Transverse colon (tissue), 4 donors: Measurements from ENCODE around the gene CDK1. TPM values are rescaled to one million over a fixed set of nuclear protein-coding genes. Genes with fewer than 3 reads are reported as not detected.
A peak's percentile ranks its signal among the peaks of the same experiment; 100 is the strongest.

Source experiments
- DNase-seq: peaks from one replicate; pipeline ENCODE4 v3.0.0-alpha.2; 2019
- H3K27ac ChIP-seq, 4 donors: fragments of 200-600 bp; sonication (generic); 2 replicates each; pipeline ENCODE4 v1.5.1; 2016 to 2018; ENCODE audit warnings: inconsistent platforms in 4 of 4
- H3K27me3 ChIP-seq: fragments of 200-600 bp; sonication (generic); 2 replicates; pipeline ENCODE4 v1.5.1; 2017; ENCODE audit warnings: inconsistent platforms
- H3K36me3 ChIP-seq, 4 donors: fragments of 200-600 bp; sonication (generic); 2 replicates each; pipeline ENCODE4 v1.5.1; 2017 to 2019; ENCODE audit warnings: inconsistent platforms in 4 of 4
- H3K4me1 ChIP-seq, 4 donors: fragments of 200-600 bp; sonication (generic); 2 replicates each; pipeline ENCODE4 v1.5.1; 2017 to 2020; ENCODE audit warnings: inconsistent platforms in 4 of 4
- H3K4me3 ChIP-seq, 4 donors: fragments of 200-600 bp; sonication (generic); 1 replicate in 1 of 4; 2 replicates in 3 of 4; pipeline versions ENCODE4 v1.5.1 to v1.6.1; 2017 to 2019; ENCODE audit warnings: inconsistent platforms in 4 of 4
- H3K9me3 ChIP-seq, 2 donors: fragments of 200-600 bp; sonication (generic); 2 replicates each; pipeline ENCODE4 v1.5.1; 2017 to 2019; ENCODE audit warnings: inconsistent platforms in 2 of 2
- EP300 ChIP-seq: sonication (generic); formaldehyde crosslinking; IDR thresholded peaks from one replicate; pipeline ENCODE4 v1.6.1; 2017; ENCODE audit warnings: antibody characterized with exemption, low read depth
- POLR2A ChIP-seq: fragments of 450-650 bp; IDR thresholded peaks from one replicate; pipeline ENCODE4 v1.6.1; 2016; ENCODE audit warnings: antibody characterized with exemption, mild to moderate bottlenecking, moderate library complexity
- POLR2AphosphoS5 ChIP-seq, 3 donors: sonication (generic); formaldehyde crosslinking; IDR thresholded peaks; one replicate each; pipeline ENCODE4 v1.6.1; 2016; ENCODE audit warnings: antibody characterized with exemption in 3 of 3
- WGBS, 2 donors: methylation state at CpG; one replicate each; pipeline ENCODE4 v1.1.5; 2018; ENCODE audit warnings: low coverage in 1 of 2; 5-methylcytosine and 5-hydroxymethylcytosine counted together
- in situ Hi-C, 4 donors: fragments of 200-750 bp; cut with MboI; loops; one replicate each; pipeline versions ENCODE4 v1.15.0 to v1.15.1; 2017; ENCODE audit warnings: low sequenced_read_pairs in 3 of 4, low pct_ligation_motif_present in 1 of 4, low pct_unique_long_range_greater_than_20kb in 1 of 4
- intact Hi-C: fragments of 100-400 bp; cut with DNase I; formaldehyde crosslinking; loops from one replicate; pipeline ENCODE4 v1.15.1; 2023; ENCODE audit warnings: low total_unique reads
- total RNA-seq, 4 donors: library from RNA; depleted of rRNA; stranded (reverse); fragments of >200 nt; gene quantifications; one replicate each; pipeline ENCODE4 v1.1.0, GENCODE V29; 2016
- TF ChIP-seq, protein P1 (sequence below), 5 experiments: fragments of 200-600 bp in 3 of 5; fragments of 450-650 bp in 2 of 5; sonication (generic) in 3 of 5; IDR thresholded peaks; 1 replicate in 2 of 5; 2 replicates in 3 of 5; pipeline ENCODE4 v1.5.1; 2016 to 2017; ENCODE audit warnings: antibody characterized with exemption in 5 of 5, inconsistent platforms in 3 of 5, mild to moderate bottlenecking in 2 of 5, moderate library complexity in 1 of 5

CDK1 gene
- total RNA-seq: 1 to 10 TPM in 2 of 4 donors, under 1 TPM in 1, not detected in 1; 0.80 to 3.3 (median 2.9) TPM

DNA sequence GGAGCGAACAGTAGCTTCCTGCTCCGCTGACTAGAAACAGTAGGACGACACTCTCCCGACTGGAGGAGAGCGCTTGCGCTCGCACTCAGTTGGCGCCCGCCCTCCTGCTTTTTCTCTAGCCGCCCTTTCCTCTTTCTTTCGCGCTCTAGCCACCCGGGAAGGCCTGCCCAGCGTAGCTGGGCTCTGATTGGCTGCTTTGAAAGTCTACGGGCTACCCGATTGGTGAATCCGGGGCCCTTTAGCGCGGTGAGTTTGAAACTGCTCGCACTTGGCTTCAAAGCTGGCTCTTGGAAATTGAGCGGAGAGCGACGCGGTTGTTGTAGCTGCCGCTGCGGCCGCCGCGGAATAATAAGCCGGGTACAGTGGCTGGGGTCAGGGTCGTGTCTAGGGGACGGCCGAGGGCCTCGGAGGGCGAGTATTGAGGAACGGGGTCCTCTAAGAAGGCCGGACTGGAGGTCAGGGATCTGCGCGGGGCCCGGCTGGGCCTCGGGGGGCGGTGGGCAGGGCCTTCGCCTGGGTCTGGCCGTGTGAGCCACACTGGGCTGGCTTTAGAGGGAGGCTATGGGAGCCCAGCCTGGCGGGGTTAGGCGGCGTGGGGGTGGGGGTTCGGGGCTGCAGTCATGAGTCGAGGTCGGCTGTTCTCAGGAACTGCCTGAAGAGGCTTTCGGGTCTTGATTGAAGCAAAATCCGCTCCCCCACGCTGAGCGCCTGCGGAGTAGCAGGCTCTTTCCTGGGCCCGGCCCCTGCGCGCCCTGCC lies at the start of gene CDK1:
Gene CDK1, plus strand, starts transcription at position 265 of the 757 bp plus-strand sequence. CDS start 1,688 bp downstream, outside the sequence.
- H3K27me3 ChIP-seq: no peaks in the 10 kb centered on the region
- peak within 1 kb of the TSS; percentile 40 to 75 (median 64) for H3K27ac ChIP-seq
- TF ChIP-seq POLR2A (no peak), POLR2AphosphoS5 (IDR thresholded peaks at IDR 0.05) (peak; percentile 36 to 46 (median 43)), EP300 (no peak)
- TF ChIP-seq, protein P1, sequence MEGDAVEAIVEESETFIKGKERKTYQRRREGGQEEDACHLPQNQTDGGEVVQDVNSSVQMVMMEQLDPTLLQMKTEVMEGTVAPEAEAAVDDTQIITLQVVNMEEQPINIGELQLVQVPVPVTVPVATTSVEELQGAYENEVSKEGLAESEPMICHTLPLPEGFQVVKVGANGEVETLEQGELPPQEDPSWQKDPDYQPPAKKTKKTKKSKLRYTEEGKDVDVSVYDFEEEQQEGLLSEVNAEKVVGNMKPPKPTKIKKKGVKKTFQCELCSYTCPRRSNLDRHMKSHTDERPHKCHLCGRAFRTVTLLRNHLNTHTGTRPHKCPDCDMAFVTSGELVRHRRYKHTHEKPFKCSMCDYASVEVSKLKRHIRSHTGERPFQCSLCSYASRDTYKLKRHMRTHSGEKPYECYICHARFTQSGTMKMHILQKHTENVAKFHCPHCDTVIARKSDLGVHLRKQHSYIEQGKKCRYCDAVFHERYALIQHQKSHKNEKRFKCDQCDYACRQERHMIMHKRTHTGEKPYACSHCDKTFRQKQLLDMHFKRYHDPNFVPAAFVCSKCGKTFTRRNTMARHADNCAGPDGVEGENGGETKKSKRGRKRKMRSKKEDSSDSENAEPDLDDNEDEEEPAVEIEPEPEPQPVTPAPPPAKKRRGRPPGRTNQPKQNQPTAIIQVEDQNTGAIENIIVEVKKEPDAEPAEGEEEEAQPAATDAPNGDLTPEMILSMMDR (IDR thresholded peaks at IDR 0.05): no peak
- peak; percentile 96 for DNase-seq
- 0 to 1% methylated on average over 5 to 54 of the region's 58 CpGs for WGBS, 2 donors
- no peaks in the 10 kb centered on the region for H3K9me3 ChIP-seq
- H3K4me1 ChIP-seq: peaks cover 0 to 36% (median 11%) of the 10 kb centered on the region in 4 donors
- H3K4me3 ChIP-seq: peak within 1 kb of the TSS; percentile 49 to 79 (median 61)
- intact Hi-C loops: no loop called here
- in situ Hi-C loops: no loop called here
- H3K36me3 ChIP-seq: no peaks in the 10 kb centered on the region

DNA sequence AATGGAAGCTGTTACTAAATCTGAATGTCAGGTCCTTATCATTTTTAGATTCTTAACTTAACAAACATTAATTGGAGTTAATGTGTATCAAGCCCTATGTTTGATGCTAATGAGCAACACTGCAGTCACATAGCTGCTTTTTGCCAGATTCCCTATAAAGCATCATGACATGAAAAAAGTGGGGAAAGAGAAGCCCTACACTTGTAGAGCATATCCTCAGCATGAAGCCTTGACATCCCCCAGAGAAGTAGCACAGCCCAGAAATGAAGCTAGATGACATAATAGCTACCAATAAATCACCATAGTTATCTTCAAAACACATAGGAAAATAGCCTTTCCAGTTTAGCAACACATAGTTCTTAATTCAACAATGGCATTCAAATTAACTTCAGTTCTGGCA lies 49.2 kb upstream of the CDK1 start:
- no peak overlapping the region for H3K27ac ChIP-seq
- H3K36me3 ChIP-seq: no peaks in the 10 kb centered on the region
- H3K4me1 ChIP-seq: peaks cover 0 to 14% (median 10%) of the 10 kb centered on the region in 4 donors
- no peaks in the 10 kb centered on the region for H3K9me3 ChIP-seq
- DNase-seq: no peak
- in situ Hi-C loops: no loop called here
- no peak overlapping the region for H3K4me3 ChIP-seq
- intact Hi-C loops: no loop called here
- H3K27me3 ChIP-seq: peaks cover 14% of the 10 kb centered on the region
- TF ChIP-seq POLR2AphosphoS5 (IDR thresholded peaks at IDR 0.05) (no peak), POLR2A (no peak), EP300 (no peak)
- TF ChIP-seq, protein P1 (IDR thresholded peaks at IDR 0.05): no peak

DNA sequence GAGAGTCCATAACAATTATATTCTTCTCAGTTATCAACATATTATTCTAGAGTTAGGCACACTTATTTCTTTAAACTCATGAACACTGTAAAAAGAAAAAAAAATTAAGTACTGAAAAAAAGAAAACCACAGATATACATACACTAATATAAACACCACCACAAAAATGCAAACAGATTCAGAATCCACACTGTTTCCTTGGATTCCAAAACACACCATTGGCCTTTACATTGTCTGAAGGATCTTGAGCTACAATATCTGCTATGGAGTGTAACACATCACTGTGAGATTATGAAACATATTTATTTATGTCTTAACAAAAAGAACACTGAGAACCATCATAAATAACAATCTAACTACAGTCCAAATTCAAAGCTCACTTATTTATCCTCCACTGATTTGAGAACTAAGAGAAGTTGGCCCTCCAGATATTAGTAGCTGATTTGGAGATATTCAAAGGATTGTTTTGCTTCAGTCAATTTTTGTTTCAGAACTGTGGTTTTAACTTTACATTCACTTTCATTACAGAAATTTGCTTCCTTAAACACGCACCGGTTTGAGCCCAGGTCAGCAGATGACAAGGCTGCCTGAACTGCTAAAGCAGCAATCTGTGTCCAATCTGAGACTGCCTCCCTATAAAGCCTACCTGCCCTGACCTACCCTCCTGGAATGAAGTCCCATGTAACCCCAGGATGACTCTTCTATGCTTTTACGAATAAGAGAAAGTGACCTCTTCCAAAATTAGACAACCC lies 47.0 kb upstream of the CDK1 start:
- DNase-seq: peak; percentile 37
- H3K27ac ChIP-seq: peak overlapping the region; percentile 77 to 89 (median 84)
- H3K9me3 ChIP-seq: no peaks in the 10 kb centered on the region
- in situ Hi-C loops: no loop called here
- no peaks in the 10 kb centered on the region for H3K36me3 ChIP-seq
- H3K4me3 ChIP-seq: peak overlapping the region in 2 of 4 donors; percentile 71 to 92
- H3K27me3 ChIP-seq: peaks cover 15% of the 10 kb centered on the region
- TF ChIP-seq, protein P1 (IDR thresholded peaks at IDR 0.05): no peak
- TF ChIP-seq EP300 (no peak), POLR2A (no peak), POLR2AphosphoS5 (IDR thresholded peaks at IDR 0.05) (no peak)
- H3K4me1 ChIP-seq: peaks cover 0 to 17% (median 10%) of the 10 kb centered on the region in 4 donors
- intact Hi-C loops: no loop called here
- WGBS, 2 donors: 29 to 52% methylated on average over 3 of the region's 3 CpGs

DNA sequence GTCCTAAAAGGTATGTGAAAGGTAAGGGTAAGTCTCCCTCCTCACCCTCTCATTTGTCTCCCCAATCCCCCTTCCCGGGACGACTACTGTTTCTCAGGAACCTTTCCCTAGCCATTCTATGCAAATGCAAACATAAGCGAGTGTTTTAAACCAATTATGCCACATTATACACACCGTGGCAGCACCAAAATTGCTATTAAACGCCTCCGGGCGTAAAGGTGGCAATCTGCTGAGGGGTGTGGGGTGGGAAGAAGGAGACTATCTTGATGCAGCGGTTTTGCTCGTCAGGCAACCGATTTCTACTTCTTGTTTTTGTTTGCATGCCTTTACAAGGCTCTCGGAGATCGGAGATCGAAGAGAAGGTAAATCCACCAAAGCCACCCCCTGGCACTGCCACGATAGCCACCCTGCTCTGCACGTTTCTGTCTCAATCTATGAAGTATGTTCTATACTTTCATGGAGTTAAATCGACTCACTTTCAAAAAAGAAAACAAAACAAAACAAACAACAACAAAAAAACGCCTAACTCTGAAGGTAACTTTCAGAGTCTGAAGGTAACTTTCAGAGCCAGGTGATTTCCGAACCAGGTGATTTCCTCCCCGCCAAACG lies 46.0 kb upstream of the CDK1 start:
- intact Hi-C loops: no loop called here
- TF ChIP-seq POLR2A: peak; percentile 4
- TF ChIP-seq POLR2AphosphoS5 (IDR thresholded peaks at IDR 0.05): no peak
- peak overlapping the region; percentile 77 to 89 (median 84) for H3K27ac ChIP-seq
- peak; percentile 21 for DNase-seq
- WGBS, 2 donors: 21 to 24% methylated on average over 18 to 20 of the region's 20 CpGs
- H3K27me3 ChIP-seq: peaks cover 15% of the 10 kb centered on the region
- peak overlapping the region in 3 of 4 donors; percentile 70 to 92 (median 71) for H3K4me3 ChIP-seq
- no peaks in the 10 kb centered on the region for H3K9me3 ChIP-seq
- H3K4me1 ChIP-seq: peaks cover 0 to 17% (median 10%) of the 10 kb centered on the region in 4 donors
- H3K36me3 ChIP-seq: no peaks in the 10 kb centered on the region
- in situ Hi-C loops: no loop called here
